Measurements from ENCODE around the gene ALKBH5.

ALKBH5 gene

DNA sequence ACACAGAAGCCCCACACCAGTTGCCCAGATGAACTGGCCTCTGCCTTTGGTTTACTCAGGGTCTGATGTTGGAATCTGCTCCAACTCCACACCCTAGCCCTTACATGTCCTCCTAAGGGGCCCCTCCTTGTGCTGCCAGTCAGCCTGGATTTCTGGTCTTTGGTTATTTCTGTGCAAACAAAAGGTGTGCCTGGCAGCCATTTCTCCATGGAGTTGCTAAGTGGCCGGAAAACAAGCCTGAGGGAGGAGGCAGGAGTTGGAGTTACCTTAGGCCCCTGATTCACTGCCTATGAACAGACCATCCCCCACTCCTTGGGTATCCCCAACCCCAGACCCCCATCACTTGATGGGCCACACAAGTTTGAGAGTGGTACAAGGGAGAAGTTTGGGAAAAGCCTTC is 4.4 kb upstream of the ALKBH5 start:
- no peak for DNase-seq (ENCODE audit: low read depth)
- no peak for TF ChIP-seq CTCF (conservative IDR thresholded peaks at IDR 0.05; ENCODE audit: low read depth, low read length)

DNA sequence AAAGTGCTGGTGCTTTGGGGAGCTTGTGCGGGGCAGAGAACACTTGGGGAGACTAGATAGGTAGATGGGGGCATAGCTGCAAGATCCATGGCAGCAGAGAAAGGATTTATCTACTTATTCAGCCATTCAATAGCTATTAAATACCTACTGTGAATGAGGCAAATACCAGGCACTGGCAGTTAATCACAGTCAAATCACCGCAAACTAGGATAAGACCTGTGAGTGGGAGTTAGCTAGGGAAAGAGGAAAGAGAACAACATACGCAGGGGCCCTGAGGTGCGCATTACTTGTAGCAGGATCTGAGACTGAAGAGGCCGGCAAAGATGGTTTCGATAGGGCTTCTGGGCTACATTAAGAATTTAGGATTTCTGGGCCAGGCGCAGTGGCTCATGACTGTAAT is 3.8 kb upstream of the ALKBH5 start:
- DNase-seq (ENCODE audit: low read depth) = no peak
- H3K4me3 ChIP-seq (ENCODE audit: low read length) = no peak overlapping the region
- TF ChIP-seq CTCF (conservative IDR thresholded peaks at IDR 0.05; ENCODE audit: low read depth, low read length) = no peak

More for the DNA sequence above, 4.4 kb upstream of the ALKBH5 start:
- H3K4me3 ChIP-seq (ENCODE audit: low read length) = no peak overlapping the region

DNA sequence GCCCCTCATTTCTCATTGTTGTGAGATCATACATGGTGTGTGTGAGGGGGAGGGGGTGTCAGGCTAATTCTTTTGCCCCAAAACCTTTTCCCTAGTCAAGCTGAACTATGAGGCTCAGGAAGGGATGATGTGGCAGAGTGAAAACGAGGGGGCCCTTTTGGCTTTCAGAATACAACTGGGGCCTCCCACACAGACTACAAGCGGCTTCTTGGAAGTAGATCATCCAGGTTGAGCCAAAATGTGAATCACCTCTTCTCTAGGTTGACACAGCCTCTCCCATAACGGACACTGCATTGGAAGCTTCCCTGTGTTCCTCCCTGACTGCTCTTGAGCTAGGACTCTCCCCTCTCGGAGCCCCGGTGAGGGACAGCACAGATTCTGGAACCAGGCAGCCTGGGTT is 2.3 kb upstream of the ALKBH5 start:
- DNase-seq (ENCODE audit: low read depth) = no peak
- no peak for TF ChIP-seq CTCF (conservative IDR thresholded peaks at IDR 0.05; ENCODE audit: low read depth, low read length)
- H3K4me3 ChIP-seq (ENCODE audit: low read length) = no peak overlapping the region

- no peak for TF ChIP-seq CTCF (conservative IDR thresholded peaks at IDR 0.05; ENCODE audit: low read depth, low read length)
- H3K4me3 ChIP-seq (ENCODE audit: low read length) = peak overlapping the region; percentile 70
- no peak for DNase-seq (ENCODE audit: low read depth)
Measured at GRCh38 chr17:18182110-18182977, 1.3 kb upstream of the ALKBH5 start.

- TF ChIP-seq CTCF (conservative IDR thresholded peaks at IDR 0.05; ENCODE audit: low read depth, low read length) = no peak
- peak overlapping the region; percentile 70 for H3K4me3 ChIP-seq (ENCODE audit: low read length)
- DNase-seq (ENCODE audit: low read depth) = no peak
Measured at GRCh38 chr17:18182978-18183333, 672 bp upstream of the ALKBH5 start.

- no peak for DNase-seq (ENCODE audit: low read depth)
- no peak for TF ChIP-seq CTCF (conservative IDR thresholded peaks at IDR 0.05; ENCODE audit: low read depth, low read length)
- H3K4me3 ChIP-seq (ENCODE audit: low read length) = peak overlapping the region; percentile 63
Measured at GRCh38 chr17:18184143-18185031, 759 bp downstream of the ALKBH5 start.
